Neural cell (in vitro differentiated cells): ENCODE results near the gene SLC26A11.
"Not testable (repeated sequence)": the region's sequence is repeated elsewhere in the genome, so short reads cannot be mapped to it uniquely, and the experiment has no call there.

Experiments used
- EP300 ChIP-seq: fragments of 450-650 bp; conservative IDR thresholded peaks from 2 replicates; pipeline ENCODE4 v1.6.1; 2014; ENCODE audit warnings: antibody characterized with exemption, mild to moderate bottlenecking, moderate library complexity; ENCODE audit not compliant: poor library complexity, severe bottlenecking
- EZH2 ChIP-seq: fragments of 200-600, 300-800 bp; shearing (Covaris generic), sonication (generic); IDR thresholded peaks from 2 replicates; pipeline ENCODE4 v1.6.1; 2014; ENCODE audit warnings: antibody characterized with exemption, low read length, borderline replicate concordance, mild to moderate bottlenecking; ENCODE audit not compliant: insufficient read depth, poor library complexity, severe bottlenecking
- MXI1 ChIP-seq: fragments of 450-650 bp; conservative IDR thresholded peaks from 2 replicates; pipeline ENCODE4 v1.6.1; 2014; ENCODE audit warnings: antibody characterized with exemption, mild to moderate bottlenecking; ENCODE audit not compliant: poor library complexity, severe bottlenecking
- POLR2AphosphoS5 ChIP-seq: IDR thresholded peaks from 2 replicates; pipeline ENCODE4 v1.6.1; 2012
- RAD21 ChIP-seq: fragments of 450-650 bp; conservative IDR thresholded peaks from 2 replicates; pipeline ENCODE4 v1.6.1; 2014; ENCODE audit warnings: antibody characterized with exemption, mild to moderate bottlenecking, moderate library complexity
- REST ChIP-seq: IDR thresholded peaks from 2 replicates; pipeline ENCODE4 v1.6.1; 2012; ENCODE audit warnings: borderline replicate concordance
- TAF1 ChIP-seq: IDR thresholded peaks from 2 replicates; pipeline ENCODE4 v1.6.1; 2012; ENCODE audit warnings: low read depth
- TF ChIP-seq, protein P1 (sequence below): fragments of 450-650 bp; IDR thresholded peaks from 2 replicates; pipeline ENCODE4 v1.5.1; 2014; ENCODE audit warnings: antibody characterized with exemption, mild to moderate bottlenecking, moderate library complexity; ENCODE audit not compliant: poor library complexity, severe bottlenecking

DNA sequence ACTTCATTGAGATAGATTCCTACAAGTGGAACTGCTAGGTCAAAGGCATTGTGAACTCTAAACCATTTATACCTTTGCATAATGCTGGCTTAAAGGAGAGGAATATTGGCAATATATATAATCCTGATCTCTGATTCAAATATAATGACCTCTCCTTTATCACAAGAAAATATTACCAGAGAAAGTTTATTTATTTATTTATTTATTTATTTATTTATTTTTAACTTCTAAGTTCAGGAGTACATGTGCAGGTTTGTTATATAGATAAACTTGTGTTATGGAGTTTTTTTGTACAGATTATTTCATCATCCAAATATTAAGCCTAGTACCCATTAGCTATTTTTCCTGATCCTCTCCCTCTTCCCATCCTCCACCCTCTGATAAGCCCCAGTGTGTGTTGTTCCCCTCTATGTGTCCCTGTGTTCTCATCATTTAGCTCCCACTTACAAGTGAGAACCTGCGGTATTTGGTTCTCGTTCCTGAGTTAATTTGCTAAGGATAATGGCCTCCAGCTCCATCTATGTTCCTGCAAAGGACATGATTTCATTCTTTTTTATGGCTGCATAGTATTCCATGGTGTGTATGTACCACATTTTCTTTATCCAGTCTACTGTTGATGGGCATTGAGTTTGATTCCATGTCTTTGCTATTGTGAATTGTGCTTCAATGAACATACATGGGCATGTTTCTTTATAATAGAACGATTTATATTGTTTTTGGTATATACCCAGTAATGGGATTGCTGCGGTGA lies 79.3 kb downstream of the SLC26A11 start:
- not testable (repeated sequence) for TF ChIP-seq TAF1, POLR2AphosphoS5, EZH2, REST, RAD21, MXI1, EP300
- TF ChIP-seq, protein P1, sequence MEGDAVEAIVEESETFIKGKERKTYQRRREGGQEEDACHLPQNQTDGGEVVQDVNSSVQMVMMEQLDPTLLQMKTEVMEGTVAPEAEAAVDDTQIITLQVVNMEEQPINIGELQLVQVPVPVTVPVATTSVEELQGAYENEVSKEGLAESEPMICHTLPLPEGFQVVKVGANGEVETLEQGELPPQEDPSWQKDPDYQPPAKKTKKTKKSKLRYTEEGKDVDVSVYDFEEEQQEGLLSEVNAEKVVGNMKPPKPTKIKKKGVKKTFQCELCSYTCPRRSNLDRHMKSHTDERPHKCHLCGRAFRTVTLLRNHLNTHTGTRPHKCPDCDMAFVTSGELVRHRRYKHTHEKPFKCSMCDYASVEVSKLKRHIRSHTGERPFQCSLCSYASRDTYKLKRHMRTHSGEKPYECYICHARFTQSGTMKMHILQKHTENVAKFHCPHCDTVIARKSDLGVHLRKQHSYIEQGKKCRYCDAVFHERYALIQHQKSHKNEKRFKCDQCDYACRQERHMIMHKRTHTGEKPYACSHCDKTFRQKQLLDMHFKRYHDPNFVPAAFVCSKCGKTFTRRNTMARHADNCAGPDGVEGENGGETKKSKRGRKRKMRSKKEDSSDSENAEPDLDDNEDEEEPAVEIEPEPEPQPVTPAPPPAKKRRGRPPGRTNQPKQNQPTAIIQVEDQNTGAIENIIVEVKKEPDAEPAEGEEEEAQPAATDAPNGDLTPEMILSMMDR: not testable (repeated sequence)
